Panc1 (cell line): ENCODE measurements around the gene SIAH3. TPM values are rescaled to one million over a fixed set of nuclear protein-coding genes. Genes with fewer than 3 reads are reported as not detected.

ENCODE experiments used
- ATAC-seq: fragments of 200-7000 bp; cut with Tn5 transposase; 2 replicates; pipeline ENCODE4 v1.9.1; 2020; ENCODE audit warnings: mild to moderate bottlenecking, moderate library complexity
- BruUV-seq: library from RNA; stranded (reverse); fragments of 400-500 nt; replicated peaks from 2 replicates; lab custom pipeline; 2021; lab: Mats Ljungman, UMichigan
- CTCF ChIA-PET: fragments of 300-600 bp; sonication (Branson Sonifier 250); formaldehyde crosslinking; loops from one replicate; lab custom pipeline; 2022; ENCODE audit warnings: antibody characterized with exemption; lab: Charles Lee
- POLR2A ChIA-PET: fragments of 300-600 bp; sonication (Branson Sonifier 250); formaldehyde crosslinking; loops from one replicate; lab custom pipeline; 2022; ENCODE audit warnings: antibody characterized with exemption; lab: Charles Lee
- DNase-seq: peaks from one replicate; pipeline ENCODE4 v3.0.0-alpha.2; 2010; ENCODE audit warnings: low read depth, low spot score
- H3K27ac ChIP-seq: 2 replicates; pipeline ENCODE4 v1.5.1; 2011; ENCODE audit warnings: mild to moderate bottlenecking, low read length, inconsistent platforms
- H3K27me3 ChIP-seq: fragments of 200-500 bp; sonication (Bioruptor generic); 2 replicates; pipeline ENCODE4 v1.6.0; 2014; ENCODE audit warnings: low read length, inconsistent platforms; ENCODE audit not compliant: control insufficient read depth, insufficient read depth
- H3K36me3 ChIP-seq: fragments of 200-500 bp; sonication (Bioruptor generic); 2 replicates; pipeline ENCODE4 v1.5.1; 2014; ENCODE audit warnings: inconsistent platforms, mild to moderate bottlenecking, low read length, moderate library complexity; ENCODE audit not compliant: control insufficient read depth, insufficient read depth
- H3K4me1 ChIP-seq: 2 replicates; pipeline ENCODE4 v1.5.1; 2011; ENCODE audit warnings: inconsistent platforms, mild to moderate bottlenecking, low read length, moderate library complexity; ENCODE audit not compliant: control insufficient read depth, insufficient read depth
- H3K4me3 ChIP-seq, 2 experiments: 2 replicates each; pipeline ENCODE4 v1.5.1; 2011 to 2012; ENCODE audit warnings: low read depth in 2 of 2, low read length in 2 of 2, mild to moderate bottlenecking in 2 of 2, inconsistent platforms in 1 of 2, moderate library complexity in 1 of 2
- H3K9me3 ChIP-seq: fragments of 200-500 bp; sonication (Bioruptor generic); 2 replicates; pipeline ENCODE4 v1.5.1; 2014; ENCODE audit warnings: low read depth, mild to moderate bottlenecking, inconsistent platforms, low read length, moderate library complexity; ENCODE audit not compliant: control insufficient read depth, insufficient read depth
- CTCF ChIP-seq: fragments of 450-650 bp; IDR thresholded peaks from 2 replicates; pipeline ENCODE4 v1.5.1; 2017; ENCODE audit warnings: mild to moderate bottlenecking
- POLR2AphosphoS5 ChIP-seq: IDR thresholded peaks from 2 replicates; pipeline ENCODE4 v1.6.1; 2012; ENCODE audit warnings: mild to moderate bottlenecking, low read depth, low read length, moderate library complexity
- REST ChIP-seq, 2 experiments: IDR thresholded peaks; 2 replicates each; pipeline ENCODE4 v1.6.1; 2011 to 2012; ENCODE audit warnings: low read depth in 2 of 2, control low read depth in 1 of 2, low read length in 1 of 2, mild to moderate bottlenecking in 1 of 2, moderate library complexity in 1 of 2; ENCODE audit not compliant: insufficient read depth in 1 of 2
- SIN3A ChIP-seq: IDR thresholded peaks from 2 replicates; pipeline ENCODE4 v1.6.1; 2012; ENCODE audit warnings: low read depth, mild to moderate bottlenecking, low read length, moderate library complexity, borderline replicate concordance; ENCODE audit not compliant: insufficient read depth
- TCF7L2 ChIP-seq: IDR thresholded peaks from 2 replicates; pipeline ENCODE4 v1.6.1; 2011; ENCODE audit warnings: mild to moderate bottlenecking, low read depth, low read length, inconsistent platforms
- in situ Hi-C: cut with HindIII; loops from 2 replicates; pipeline ENCODE4 v1.10.0; 2016; ENCODE audit warnings: low sequenced_read_pairs, low pct_unique_long_range_greater_than_20kb
- intact Hi-C: fragments of 100-400 bp; cut with micrococcal nuclease; formaldehyde crosslinking; loops from one replicate; pipeline ENCODE4 v1.10.0; 2022; ENCODE audit not compliant: unreplicated experiment
- total RNA-seq: library from RNA; stranded (reverse); gene quantifications from one replicate; pipeline ENCODE4 v1.2.1, GENCODE V29; 2021; ENCODE audit not compliant: unreplicated experiment

The SIAH3 gene
- total RNA-seq, 1 experiment from 2014 or later: not detected

- Histone ChIP-seq H3K27me3 (peaks cover 2% of the 10 kb centered on the region; the same call in 1 of the 2 replicates), H3K27ac (no peak overlapping the region), H3K4me1 (no peaks in the 10 kb centered on the region), H3K36me3 (no peaks in the 10 kb centered on the region), H3K4me3 (no peak overlapping the region), H3K9me3 (no peaks in the 10 kb centered on the region)
- ChIA-PET POLR2A (no interaction called here), CTCF (no interaction called here)
- TF ChIP-seq TCF7L2 (no peak), REST (IDR thresholded peaks at IDR 0.05; ENCODE audit: insufficient read depth in 1 of 2, low read depth in 2 of 2, low read length in 1 of 2) (no peak), SIN3A (no peak), CTCF (no peak), POLR2AphosphoS5 (no peak)
- intact Hi-C loops: no loop called here
- no TSS peak for BruUV-seq
- ATAC-seq: no peak
- DNase-seq: no peak
- in situ Hi-C loops: no loop called here
Measured at GRCh38 chr13:45863709-45864590, 12.4 kb upstream of the SIAH3 start.

- no peak for DNase-seq
- Histone ChIP-seq H3K27me3 (peaks cover 2% of the 10 kb centered on the region; the same call in 1 of the 2 replicates), H3K4me1 (no peaks in the 10 kb centered on the region), H3K9me3 (no peaks in the 10 kb centered on the region), H3K36me3 (no peaks in the 10 kb centered on the region), H3K27ac (no peak overlapping the region), H3K4me3 (no peak overlapping the region)
- POLR2A ChIA-PET: no interaction called here
- ATAC-seq: no peak
- TF ChIP-seq POLR2AphosphoS5 (no peak), SIN3A (no peak), CTCF (no peak)
- in situ Hi-C loops (no loop called here), intact Hi-C loops (no loop called here)
- no TSS peak for BruUV-seq
- CTCF ChIA-PET: no interaction called here
Measured at GRCh38 chr13:45861322-45861721, 9.8 kb upstream of the SIAH3 start.
